ENCODE data around the gene FIGN.

DNA sequence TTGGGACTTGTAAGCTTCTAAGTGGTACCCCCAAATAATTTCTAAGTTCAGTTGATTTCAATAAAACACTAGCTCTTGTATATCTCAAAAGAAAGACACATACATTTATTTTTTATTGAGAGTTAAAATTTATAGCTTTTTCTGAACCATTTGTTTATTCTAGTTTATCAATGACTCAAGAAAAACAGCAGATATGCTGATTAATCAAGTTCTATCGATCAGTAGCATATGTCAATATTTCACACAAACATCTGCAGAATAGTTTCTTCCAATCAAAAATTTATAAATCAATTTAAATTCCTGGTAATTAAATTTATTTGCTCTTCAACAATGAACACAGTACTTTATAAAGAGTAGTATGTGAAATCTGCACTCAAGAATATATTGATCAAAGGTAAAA lies 5.3 kb downstream of the FIGN start:
- TF ChIP-seq, protein P1, sequence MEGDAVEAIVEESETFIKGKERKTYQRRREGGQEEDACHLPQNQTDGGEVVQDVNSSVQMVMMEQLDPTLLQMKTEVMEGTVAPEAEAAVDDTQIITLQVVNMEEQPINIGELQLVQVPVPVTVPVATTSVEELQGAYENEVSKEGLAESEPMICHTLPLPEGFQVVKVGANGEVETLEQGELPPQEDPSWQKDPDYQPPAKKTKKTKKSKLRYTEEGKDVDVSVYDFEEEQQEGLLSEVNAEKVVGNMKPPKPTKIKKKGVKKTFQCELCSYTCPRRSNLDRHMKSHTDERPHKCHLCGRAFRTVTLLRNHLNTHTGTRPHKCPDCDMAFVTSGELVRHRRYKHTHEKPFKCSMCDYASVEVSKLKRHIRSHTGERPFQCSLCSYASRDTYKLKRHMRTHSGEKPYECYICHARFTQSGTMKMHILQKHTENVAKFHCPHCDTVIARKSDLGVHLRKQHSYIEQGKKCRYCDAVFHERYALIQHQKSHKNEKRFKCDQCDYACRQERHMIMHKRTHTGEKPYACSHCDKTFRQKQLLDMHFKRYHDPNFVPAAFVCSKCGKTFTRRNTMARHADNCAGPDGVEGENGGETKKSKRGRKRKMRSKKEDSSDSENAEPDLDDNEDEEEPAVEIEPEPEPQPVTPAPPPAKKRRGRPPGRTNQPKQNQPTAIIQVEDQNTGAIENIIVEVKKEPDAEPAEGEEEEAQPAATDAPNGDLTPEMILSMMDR (IDR thresholded peaks at IDR 0.05 in 4 of 5, conservative IDR thresholded peaks at IDR 0.05 in 1 of 5) = no peak
- no peak for TF ChIP-seq POLR2A (IDR thresholded peaks at IDR 0.05)

Data from gastrocnemius medialis (tissue), 4 donors.